HG03520 (cell line): ENCODE results near the gene AICDA.
"Not testable (repeated sequence)": the region's sequence is repeated elsewhere in the genome, so short reads cannot be mapped to it uniquely, and the experiment has no call there.

Experiments
- ATAC-seq: cut with Tn5 transposase; IDR thresholded peaks from one replicate; pipeline ENCODE4 v1.9.1; 2021; ENCODE audit warnings: mild to moderate bottlenecking, moderate library complexity; ENCODE audit not compliant: unreplicated experiment

Gene AICDA

GRCh38 chr12:8615206-8615605, 2.5 kb upstream of the AICDA start:
- ATAC-seq: no peak

- ATAC-seq: not testable (repeated sequence)
Observed at GRCh38 chr12:8613881-8614280, 1.2 kb upstream of the AICDA start.

- ATAC-seq: no peak
Observed at GRCh38 chr12:8609061-8609570, 3.5 kb downstream of the AICDA start.

- ATAC-seq: no peak
Observed at GRCh38 chr12:8606890-8607289, 5.8 kb downstream of the AICDA start.

- no peak for ATAC-seq
Observed at GRCh38 chr12:8605057-8605456, 7.6 kb downstream of the AICDA start.

- no peak for ATAC-seq
Observed at GRCh38 chr12:8603856-8604255, 8.8 kb downstream of the AICDA start.

DNA sequence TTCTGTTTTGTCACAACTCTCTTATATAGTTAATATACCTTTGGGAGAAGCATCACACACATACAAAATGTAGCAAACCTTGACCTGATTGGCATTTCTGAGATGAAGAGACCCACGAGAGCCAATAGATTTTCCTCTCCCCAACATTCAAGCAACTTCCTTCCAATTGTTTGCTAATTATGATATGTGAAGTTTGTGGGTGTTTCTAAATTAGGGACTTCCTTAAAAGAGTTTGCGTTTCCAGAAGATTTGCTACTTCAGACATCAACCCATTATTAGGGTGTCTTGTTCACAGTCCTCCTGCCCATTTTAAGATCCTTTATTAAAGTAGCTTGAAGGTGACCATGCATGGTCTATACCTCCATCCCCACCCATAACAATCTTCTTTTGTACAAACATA, 9.4 kb downstream of the AICDA start:
- no peak for ATAC-seq

- no peak for ATAC-seq
Observed at GRCh38 chr12:8596561-8596960, 16.1 kb downstream of the AICDA start.

GRCh38 chr12:8594072-8594471, 18.6 kb downstream of the AICDA start:
- ATAC-seq: no peak

DNA sequence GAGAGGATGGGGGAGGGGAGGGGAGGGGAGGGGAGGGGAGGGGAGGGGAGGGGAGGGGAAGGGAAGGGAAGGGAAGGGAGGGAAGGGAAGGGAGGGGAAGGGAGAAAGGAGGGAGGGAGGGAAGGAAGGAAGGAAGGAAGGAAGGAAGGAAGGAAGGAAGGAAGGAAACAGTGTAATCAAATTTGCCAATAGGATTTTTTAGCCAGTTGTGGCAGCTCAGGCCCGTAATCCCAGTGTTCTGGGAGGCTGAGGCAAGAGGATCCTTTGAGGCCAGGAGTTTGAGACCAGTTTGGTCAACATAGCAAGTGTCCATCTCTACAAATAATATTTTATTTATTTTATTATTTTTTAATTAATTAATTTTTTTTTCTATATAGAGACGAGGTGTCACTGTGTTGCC, 19.4 kb downstream of the AICDA start:
- no peak for ATAC-seq

GRCh38 chr12:8590842-8591545, 21.7 kb downstream of the AICDA start:
- ATAC-seq: peak; percentile 69

DNA sequence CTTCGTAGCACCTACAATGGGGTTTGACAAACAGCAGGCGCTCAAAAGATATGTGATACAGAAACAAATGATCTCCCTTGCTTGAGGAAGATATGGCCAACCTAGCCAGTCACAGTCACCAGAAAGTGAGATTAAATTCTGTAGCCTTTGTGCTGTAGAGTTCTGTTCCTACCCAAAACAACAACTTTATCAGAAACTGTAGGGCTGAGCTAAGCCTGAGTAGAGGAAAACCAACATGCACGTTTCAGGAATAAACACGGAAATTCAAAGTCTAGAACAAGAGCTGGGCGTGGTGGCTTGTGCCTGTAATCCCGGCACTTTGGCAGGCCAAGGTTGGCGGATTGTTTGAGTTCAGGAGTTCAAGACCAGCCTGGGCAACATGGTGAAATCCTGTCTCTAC, 23.0 kb downstream of the AICDA start:
- ATAC-seq: no peak

DNA sequence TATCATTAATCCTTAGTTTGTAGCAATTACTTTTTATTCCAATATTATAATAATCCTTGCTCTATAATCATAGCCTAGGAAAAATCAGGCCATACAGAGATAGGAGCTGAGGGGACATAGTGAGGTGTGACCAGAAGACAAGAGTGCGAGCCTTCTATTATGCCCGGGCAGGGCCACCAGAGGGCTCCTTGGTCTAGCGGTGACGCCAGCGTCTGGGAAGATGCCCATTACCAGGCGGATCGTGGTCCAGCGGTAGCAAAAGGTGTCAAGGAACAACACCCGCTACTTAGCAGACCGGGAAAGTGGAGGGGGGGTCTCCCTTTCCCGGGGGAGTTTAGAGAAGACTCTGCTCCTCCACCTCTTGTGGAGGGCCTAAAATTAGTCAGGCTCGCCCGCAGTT, 28.2 kb downstream of the AICDA start:
- not testable (repeated sequence) for ATAC-seq

DNA sequence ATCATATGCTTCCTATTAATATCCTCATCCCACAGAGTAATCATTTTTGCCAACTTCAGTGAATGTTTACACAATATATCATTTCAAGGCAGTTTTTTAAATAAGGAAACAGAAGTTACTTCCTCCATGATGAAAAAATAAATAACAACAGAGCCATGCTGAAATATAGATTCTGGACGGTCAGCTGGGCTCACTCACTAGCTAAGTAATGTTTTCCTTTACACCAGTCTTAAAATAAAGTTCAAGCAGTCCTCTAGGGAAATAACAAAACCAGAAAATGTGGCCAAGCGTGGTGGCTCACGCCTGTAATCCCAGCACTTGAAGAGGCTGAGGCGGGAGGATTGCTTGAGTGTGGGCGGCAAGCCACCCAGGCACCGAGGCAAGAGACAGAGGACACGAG, 28.7 kb downstream of the AICDA start:
- no peak for ATAC-seq

DNA sequence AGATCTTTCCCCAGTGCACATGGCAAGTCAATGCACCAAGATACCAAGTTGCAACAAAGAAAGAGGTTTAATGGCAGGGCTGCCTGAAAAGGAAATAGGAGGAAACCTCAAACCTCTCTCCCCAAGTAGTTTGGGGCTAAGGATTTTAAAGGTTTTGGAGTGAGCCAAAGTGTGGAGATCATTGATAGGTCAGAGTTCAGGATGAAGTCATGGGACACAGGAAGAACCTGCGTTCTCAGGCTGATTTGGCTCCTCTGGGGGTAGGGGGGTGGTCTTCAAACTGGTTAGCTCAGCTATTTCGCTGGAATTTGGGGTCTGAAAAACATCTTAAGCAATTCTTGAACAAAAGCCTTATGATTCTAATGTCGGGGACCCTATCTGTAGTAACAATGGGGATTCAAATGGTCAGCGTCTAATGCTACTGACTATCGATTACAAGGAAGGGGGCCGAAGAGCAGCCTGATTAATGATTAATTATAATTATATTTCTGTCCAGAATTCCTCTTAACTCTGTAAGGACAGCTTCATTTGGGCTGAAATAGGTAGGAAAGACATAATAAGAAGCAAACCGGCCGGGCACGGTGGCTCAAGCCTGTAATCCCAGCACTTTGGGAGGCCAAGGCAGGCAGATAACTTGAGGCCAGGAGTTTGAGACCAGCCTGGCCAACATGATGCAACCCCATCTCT, 31.4 kb downstream of the AICDA start:
- ATAC-seq: no peak

DNA sequence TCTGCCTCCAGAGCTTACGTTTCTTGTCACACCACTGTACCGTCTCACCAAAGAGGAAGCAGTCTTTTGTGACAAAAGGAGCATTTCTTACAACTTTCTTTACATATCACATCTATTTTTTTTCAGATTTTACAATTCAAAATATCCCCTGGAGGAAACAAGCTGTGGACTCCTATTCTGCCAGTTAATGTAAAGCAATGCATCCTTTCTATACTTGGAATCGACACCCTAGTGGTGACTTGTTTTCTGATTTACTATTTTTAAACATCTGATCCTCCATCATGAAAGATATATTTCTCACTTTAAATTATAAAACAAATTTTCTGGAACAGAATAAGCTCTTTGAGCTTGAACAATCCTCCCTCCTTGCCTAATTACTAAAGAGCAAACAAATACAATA, 34.8 kb downstream of the AICDA start:
- ATAC-seq: no peak

DNA sequence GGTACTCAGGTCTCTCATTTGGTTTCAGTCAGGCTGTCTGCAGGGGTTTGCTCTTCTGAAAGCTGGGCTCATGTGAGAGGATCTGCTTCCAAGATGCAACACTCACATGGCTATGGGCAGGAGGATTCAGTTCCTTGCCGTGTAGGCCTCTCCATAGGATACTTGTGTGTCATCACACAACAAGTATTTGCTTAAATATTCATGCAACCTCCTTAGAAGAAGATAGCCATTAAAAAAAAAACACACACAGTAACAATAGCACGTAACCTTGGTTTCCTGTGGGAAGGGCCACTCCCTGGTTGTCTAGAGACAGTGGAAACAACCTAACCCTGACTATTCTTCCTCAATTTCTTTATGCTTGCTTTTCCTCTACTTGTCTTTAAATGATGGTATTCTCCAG, 40.2 kb downstream of the AICDA start:
- no peak for ATAC-seq

DNA sequence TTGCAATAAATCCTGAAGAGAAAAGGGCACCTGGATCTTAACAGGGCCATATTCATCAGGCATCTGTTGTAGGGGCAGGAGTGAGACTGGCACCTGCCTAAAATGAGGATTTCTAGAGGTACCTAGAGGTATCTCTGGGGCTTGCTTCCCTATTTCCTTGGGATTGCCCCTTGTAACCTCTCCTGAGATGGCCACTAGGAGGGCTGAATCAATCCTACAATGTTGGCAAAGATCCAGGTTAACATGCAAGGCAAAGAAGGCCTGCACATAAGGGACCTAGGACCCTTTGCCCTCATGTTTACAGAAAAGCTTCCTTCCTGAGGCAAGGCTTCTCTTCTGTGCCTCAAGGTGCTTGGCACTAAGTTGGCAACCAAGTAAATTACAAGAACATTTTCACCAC, 46.1 kb downstream of the AICDA start:
- ATAC-seq: no peak

- ATAC-seq: not testable (repeated sequence)
Observed at GRCh38 chr12:8566052-8566451, 46.6 kb downstream of the AICDA start.

GRCh38 chr12:8564656-8565055, 48.0 kb downstream of the AICDA start:
- ATAC-seq: no peak

GRCh38 chr12:8563356-8563755, 49.3 kb downstream of the AICDA start:
- ATAC-seq: no peak

GRCh38 chr12:8562310-8562709, 50.3 kb downstream of the AICDA start:
- no peak for ATAC-seq
